Aorta (tissue), 5 donors: Measurements from ENCODE around the gene PTCD1. TPM values are rescaled to one million over a fixed set of nuclear protein-coding genes. Genes with fewer than 3 reads are reported as not detected.

ENCODE experiments used
- ATAC-seq: fragments of 200-7000 bp; cut with Tn5 transposase; one replicate; pipeline ENCODE4 v1.9.1; 2022; ENCODE audit warnings: moderate library complexity; ENCODE audit not compliant: low FRiP score
- DNase-seq, 2 donors: peaks; one replicate each; pipeline ENCODE4 v3.0.0-alpha.2; 2020
- H3K27ac ChIP-seq, 2 donors: one replicate each; pipeline ENCODE4 v1.5.1; 2013; ENCODE audit warnings: low read length in 2 of 2, mild to moderate bottlenecking in 2 of 2, moderate library complexity in 2 of 2, control low read depth in 1 of 2, inconsistent platforms in 1 of 2, low read depth in 1 of 2
- H3K27me3 ChIP-seq, 2 donors: one replicate each; pipeline ENCODE4 v1.6.1; 2013; ENCODE audit warnings: control low read depth in 1 of 2, low read length in 1 of 2, mild to moderate bottlenecking in 1 of 2, moderate library complexity in 1 of 2; ENCODE audit not compliant: insufficient read depth in 2 of 2, control insufficient read depth in 1 of 2
- H3K36me3 ChIP-seq, 2 donors: one replicate each; pipeline ENCODE4 v1.6.1; 2013; ENCODE audit warnings: control low read depth in 1 of 2, low read length in 1 of 2, mild to moderate bottlenecking in 1 of 2; ENCODE audit not compliant: insufficient read depth in 2 of 2, control insufficient read depth in 1 of 2
- H3K4me1 ChIP-seq, 2 donors: one replicate each; pipeline ENCODE4 v1.6.1; 2013; ENCODE audit warnings: low read length in 2 of 2, control low read depth in 1 of 2, mild to moderate bottlenecking in 1 of 2, moderate library complexity in 1 of 2; ENCODE audit not compliant: insufficient read depth in 2 of 2, control insufficient read depth in 1 of 2
- H3K4me3 ChIP-seq, 2 donors: one replicate each; pipeline ENCODE4 v1.5.1; 2013; ENCODE audit warnings: low read length in 2 of 2, control low read depth in 1 of 2, mild to moderate bottlenecking in 1 of 2
- H3K9me3 ChIP-seq: one replicate; pipeline ENCODE4 v1.6.1; 2013; ENCODE audit warnings: mild to moderate bottlenecking, low read length; ENCODE audit not compliant: control insufficient read depth
- WGBS, 2 donors: extraction: QIAGEN DNeasy Blood & Tissue Kit; methylation state at CpG; one replicate each; pipeline ENCODE4 v1.1.7; 2013; 5-methylcytosine and 5-hydroxymethylcytosine counted together
- intact Hi-C, 2 donors: fragments of 100-400 bp; cut with DNase I; formaldehyde crosslinking; loops; one replicate each; pipeline versions ENCODE4 v1.14.2 to v1.15.0; 2022
- polyA plus RNA-seq, 2 donors: library from polyadenylated mRNA; stranded (reverse); fragments of 200-250 nt; gene quantifications; one replicate each; pipeline ENCODE4 v1.2.3, GENCODE V29; 2013
- total RNA-seq, 2 donors: library from RNA; stranded (reverse); fragmentation: NEBNext Ultra II Directional; extraction: Animal tissue kit (Norgen Biotek cat#: 25700); gene quantifications; one replicate each; pipeline ENCODE4 v1.2.1, GENCODE V29; 2021
- donor health status: healthy with polysubstance abuse.
- donor health status: Bipolar disorder and iron deficiency.
- donor health status: DM: no; HTN: no; CAD: no.
- donor health status: DM: no; HTN: no; CAD: no.
- donor health status: DM: yes; HTN: yes; CAD: no.

The PTCD1 gene
- total and polyA plus RNA-seq, 4 donors, result 0.63 to 6.0 (median 5.5) TPM

- WGBS, 2 donors, result 4 to 5% methylated on average over 43 to 58 of the region's 58 CpGs
- DNase-seq, result peak; percentile 91
- H3K27ac ChIP-seq, result peak overlapping the region in 1 of 2 donors; percentile 49
Measured at GRCh38 chr7:99375070-99375807, 63.4 kb downstream of the PTCD1 start.

GRCh38 chr7:99374111-99375064, 64.2 kb downstream of the PTCD1 start, which contains the start of gene ARPC1B:
TSS of gene ARPC1B (plus strand) at chr7:99374730. CDS start at chr7:99385715, 10,985 bp downstream.
- peak; percentile 91 to 94 for DNase-seq
- no peaks in the 10 kb centered on the region for H3K9me3 ChIP-seq
- no peaks in the 10 kb centered on the region for H3K27me3 ChIP-seq
- H3K27ac ChIP-seq, result peak within 1 kb of the TSS in 1 of 2 donors; percentile 49
- intact Hi-C loops, result loop anchor here in 1 of 2 donors (2.0 kb wide), 1 partner anchor 34 kb away; the partner anchor contains the start of genes BUD31 and PDAP1
- 2 to 3% methylated on average over 87 to 95 of the region's 95 CpGs for WGBS, 2 donors
- peak within 1 kb of the TSS; percentile 50 to 82 for H3K4me3 ChIP-seq
- no peaks in the 10 kb centered on the region for H3K36me3 ChIP-seq
- ATAC-seq, result peak; percentile 87
- no peaks in the 10 kb centered on the region for H3K4me1 ChIP-seq

More at GRCh38 chr7:99375070-99375807, 63.4 kb downstream of the PTCD1 start:
- Histone ChIP-seq H3K4me3 (peak overlapping the region; percentile 50 to 82), H3K27me3 (no peaks in the 10 kb centered on the region), H3K9me3 (no peaks in the 10 kb centered on the region), H3K36me3 (no peaks in the 10 kb centered on the region), H3K4me1 (no peaks in the 10 kb centered on the region)
- ATAC-seq, result peak; percentile 88
- intact Hi-C loops, result loop anchor here in 1 of 2 donors (2.0 kb wide), 1 partner anchor 34 kb away; the partner anchor contains the start of genes BUD31 and PDAP1

GRCh38 chr7:99373091-99374066, 65.2 kb downstream of the PTCD1 start:
- intact Hi-C loops, result loop anchor here in 1 of 2 donors (2.0 kb wide), 1 partner anchor 35 kb away; the partner anchor contains the start of genes BUD31 and PDAP1
- Histone ChIP-seq H3K36me3 (no peaks in the 10 kb centered on the region), H3K4me3 (no peak overlapping the region), H3K4me1 (no peaks in the 10 kb centered on the region), H3K9me3 (no peaks in the 10 kb centered on the region), H3K27me3 (no peaks in the 10 kb centered on the region), H3K27ac (peak overlapping the region in 1 of 2 donors; percentile 43)
- no peak for ATAC-seq
- 91% methylated on average over 41 of the region's 41 CpGs for WGBS, 2 donors
- no peak for DNase-seq

GRCh38 chr7:99372275-99373090, 66.1 kb downstream of the PTCD1 start:
- Histone ChIP-seq H3K4me1 (no peaks in the 10 kb centered on the region), H3K4me3 (no peak overlapping the region), H3K9me3 (no peaks in the 10 kb centered on the region), H3K27me3 (no peaks in the 10 kb centered on the region), H3K36me3 (no peaks in the 10 kb centered on the region), H3K27ac (peak overlapping the region in 1 of 2 donors; percentile 17)
- intact Hi-C loops, result no loop called here
- DNase-seq (peak in 1 of 2 donors; percentile 46), ATAC-seq (no peak)
- WGBS, 2 donors, result 56 to 58% methylated on average over 21 of the region's 21 CpGs

GRCh38 chr7:99371376-99371920, 67.2 kb downstream of the PTCD1 start:
- Histone ChIP-seq H3K4me3 (no peak overlapping the region), H3K36me3 (peaks cover 0 to 2% of the 10 kb centered on the region in 2 donors), H3K27ac (no peak overlapping the region), H3K27me3 (no peaks in the 10 kb centered on the region), H3K4me1 (no peaks in the 10 kb centered on the region), H3K9me3 (no peaks in the 10 kb centered on the region)
- no peak for ATAC-seq
- peak in 1 of 2 donors; percentile 27 for DNase-seq
- intact Hi-C loops, result no loop called here
- 80 to 83% methylated on average over 11 of the region's 11 CpGs for WGBS, 2 donors

GRCh38 chr7:99369767-99370391, 68.7 kb downstream of the PTCD1 start:
- Histone ChIP-seq H3K9me3 (no peaks in the 10 kb centered on the region), H3K27ac (peak overlapping the region; percentile 3 to 37), H3K4me3 (no peak overlapping the region), H3K36me3 (peaks cover 2 to 3% of the 10 kb centered on the region in 2 donors), H3K27me3 (no peaks in the 10 kb centered on the region), H3K4me1 (no peaks in the 10 kb centered on the region)
- ATAC-seq, result no peak
- intact Hi-C loops, result loop anchor here in 1 of 2 donors (5.0 kb wide), 1 partner anchor 47 kb away; no protein-coding TSS in a partner anchor
- 18 to 20% methylated on average over 8 to 9 of the region's 9 CpGs for WGBS, 2 donors
- DNase-seq, result no peak
